Activated CD4-positive, alpha-beta T cell treated with anti-CD3 and anti-CD28 coated beads for 4 hours (primary cell): ENCODE data around the gene UACA.
"Not testable (repeated sequence)": the region's sequence is repeated elsewhere in the genome, so short reads cannot be mapped to it uniquely, and the experiment has no call there.

Source experiments
- DNase-seq, 2 donors: peaks; one replicate each; pipeline ENCODE4 v3.0.0-alpha.2; 2020

The UACA gene

GRCh38 chr15:70617076-70617910 is 146.1 kb downstream of the UACA start:
- DNase-seq: no peak

- not testable (repeated sequence) for DNase-seq
Observed at GRCh38 chr15:70616311-70616756, 147.0 kb downstream of the UACA start.

- no peak for DNase-seq
Observed at GRCh38 chr15:70615435-70616310, 147.7 kb downstream of the UACA start.

DNA sequence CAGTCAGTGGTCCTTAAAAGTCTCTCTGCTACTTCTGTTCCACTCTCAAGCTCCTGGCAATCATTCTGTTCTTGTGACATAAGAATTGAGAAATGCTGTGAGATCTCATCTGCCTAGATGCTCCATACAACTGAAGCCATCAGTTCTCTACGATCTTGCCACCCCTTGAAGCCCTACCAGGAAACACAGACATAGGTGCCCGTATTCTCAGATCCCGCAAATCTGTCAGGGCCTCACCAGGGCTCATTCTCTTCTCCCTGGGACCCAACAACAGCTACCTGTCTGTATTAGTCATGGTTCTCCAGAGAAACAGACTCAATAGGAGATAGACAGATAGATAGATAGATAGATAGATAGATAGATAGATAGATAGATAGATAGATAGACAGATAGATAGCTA is 149.1 kb downstream of the UACA start:
- DNase-seq: no peak

DNA sequence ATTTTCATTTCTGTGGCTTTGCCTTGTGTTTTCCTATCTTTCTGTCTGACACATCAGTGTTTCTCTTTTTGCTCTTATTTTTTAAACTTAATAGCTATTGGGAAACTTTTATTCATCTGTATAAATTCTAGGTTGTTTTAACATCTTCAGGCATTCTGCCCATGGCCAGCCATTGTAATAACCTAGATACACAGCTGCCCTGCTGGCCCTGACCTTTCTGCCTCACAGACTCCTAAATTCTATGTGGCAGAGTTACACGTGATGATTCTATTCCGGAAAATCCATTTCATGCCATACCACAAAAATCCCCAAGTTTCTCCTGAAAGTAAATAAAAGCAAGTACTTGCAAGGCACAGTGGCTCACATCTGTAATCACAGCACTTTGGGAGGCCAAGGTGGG is 150.1 kb downstream of the UACA start:
- DNase-seq: no peak

- DNase-seq: no peak
Observed at GRCh38 chr15:70611286-70611685, 152.1 kb downstream of the UACA start.

- no peak for DNase-seq
Observed at GRCh38 chr15:70610541-70610940, 152.8 kb downstream of the UACA start.

- DNase-seq: no peak
Observed at GRCh38 chr15:70609889-70610288, 153.5 kb downstream of the UACA start.

- DNase-seq: no peak
Observed at GRCh38 chr15:70608144-70608543, 155.2 kb downstream of the UACA start.

GRCh38 chr15:70605606-70606410 is 157.6 kb downstream of the UACA start:
- no peak for DNase-seq

- DNase-seq: no peak
Observed at GRCh38 chr15:70604666-70605315, 158.6 kb downstream of the UACA start.
